ENCODE results near the gene TRIP13.
A peak's percentile ranks its signal among the peaks of the same experiment; 100 is the strongest.
"Not testable (repeated sequence)": the region's sequence is repeated elsewhere in the genome, so short reads cannot be mapped to it uniquely, and the experiment has no call there.

Gene TRIP13

GRCh38 chr5:892394-893136 lies at the start of gene TRIP13, which contains the start of gene BRD9:
TSS of gene TRIP13 (plus strand) at chr5:892884. CDS start at chr5:892999, 115 bp downstream.
TSS of gene BRD9 (minus strand) at chr5:892801. CDS start at chr5:892657, 144 bp downstream.
- peak; percentile 82 for DNase-seq (ENCODE audit: low read depth)

DNA sequence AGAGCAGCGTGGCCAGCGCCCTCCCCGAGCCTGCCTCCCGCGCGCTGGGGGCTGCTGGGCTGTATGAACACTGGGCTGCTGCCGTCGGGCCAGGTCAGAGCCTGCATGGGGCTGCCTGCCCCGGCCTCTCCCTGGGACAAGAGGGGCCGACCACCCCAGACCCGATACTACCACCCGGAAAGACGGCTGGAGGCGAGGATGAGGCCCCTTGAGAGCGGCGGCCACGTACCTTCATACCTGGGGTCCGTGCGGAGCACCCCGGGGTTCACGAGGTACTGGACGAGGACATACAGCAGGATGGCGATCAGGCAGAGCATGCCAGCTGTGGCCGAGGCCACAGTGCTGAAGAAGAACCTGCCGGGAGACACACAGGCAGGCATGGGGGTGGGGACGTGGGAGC lies 49.3 kb upstream of the TRIP13 start:
- not testable (repeated sequence) for DNase-seq (ENCODE audit: low read depth)

GRCh38 chr5:843926-844325 lies 48.8 kb upstream of the TRIP13 start:
- DNase-seq (ENCODE audit: low read depth): not testable (repeated sequence)

DNA sequence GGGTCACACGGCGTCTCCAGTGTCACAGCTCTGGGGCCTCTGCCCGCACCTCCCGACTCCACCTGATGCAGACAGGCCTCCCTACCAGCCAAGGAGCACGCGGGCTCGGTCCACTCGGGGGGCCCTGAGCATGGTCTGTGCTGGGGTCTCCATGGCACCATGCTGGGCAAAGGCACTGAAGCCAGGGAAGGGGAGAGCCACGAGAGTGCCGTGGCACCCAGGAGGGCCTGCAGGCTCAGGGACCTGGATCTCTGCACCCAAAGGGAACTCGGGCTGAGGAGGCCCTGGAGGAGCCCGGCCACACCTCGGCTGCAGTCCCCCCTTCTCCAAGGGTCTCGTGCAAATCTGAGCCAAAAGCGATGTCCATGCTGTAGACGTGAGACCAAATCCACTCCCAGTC lies 48.3 kb upstream of the TRIP13 start:
- not testable (repeated sequence) for DNase-seq (ENCODE audit: low read depth)

GRCh38 chr5:845031-845675 lies 47.5 kb upstream of the TRIP13 start:
- not testable (repeated sequence) for DNase-seq (ENCODE audit: low read depth)

DNA sequence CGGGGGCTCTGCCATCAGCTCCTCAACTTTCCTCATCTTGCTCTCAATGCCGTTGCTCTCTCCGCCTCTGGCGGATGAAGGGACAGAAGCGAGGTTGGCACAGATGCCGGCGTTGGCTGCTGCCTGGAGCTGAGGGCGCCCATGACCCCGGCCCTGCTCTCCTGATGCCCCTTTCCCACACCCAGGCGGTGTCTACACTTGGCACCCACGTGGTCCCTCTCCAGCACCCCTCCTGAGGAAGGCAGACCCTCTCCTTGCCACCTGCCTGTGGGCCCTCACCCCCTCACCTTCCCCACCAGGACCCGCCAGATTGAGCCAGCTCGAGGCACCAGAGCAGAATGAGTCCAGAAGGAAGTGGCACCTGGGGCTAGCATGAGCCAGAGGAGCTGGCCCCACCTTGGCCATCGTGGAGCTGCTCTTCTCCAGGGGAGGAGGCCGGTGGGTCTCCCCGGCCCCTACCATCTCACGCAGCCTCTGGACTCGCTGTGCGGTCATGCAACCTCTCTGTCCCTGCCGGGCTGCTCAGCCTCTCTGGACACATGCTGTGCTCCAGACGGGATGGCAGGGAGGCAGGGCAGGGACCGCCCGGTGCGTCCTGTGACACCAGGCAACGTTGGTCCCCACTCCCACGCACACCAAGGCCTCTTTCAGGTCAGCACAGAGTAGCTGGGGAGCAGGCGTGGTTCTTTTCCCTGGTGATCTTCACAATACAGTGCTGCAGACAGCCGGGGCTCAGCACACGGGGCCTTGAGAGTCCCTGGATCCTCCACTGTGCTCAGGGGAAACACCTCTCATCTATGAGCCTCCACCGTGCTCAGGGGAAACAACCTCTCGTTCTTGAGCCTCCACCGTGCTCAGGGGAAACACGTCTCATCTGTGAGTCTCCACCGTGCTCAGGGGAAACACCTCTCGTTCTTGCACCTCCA lies 46.7 kb upstream of the TRIP13 start:
- not testable (repeated sequence) for DNase-seq (ENCODE audit: low read depth)

DNA sequence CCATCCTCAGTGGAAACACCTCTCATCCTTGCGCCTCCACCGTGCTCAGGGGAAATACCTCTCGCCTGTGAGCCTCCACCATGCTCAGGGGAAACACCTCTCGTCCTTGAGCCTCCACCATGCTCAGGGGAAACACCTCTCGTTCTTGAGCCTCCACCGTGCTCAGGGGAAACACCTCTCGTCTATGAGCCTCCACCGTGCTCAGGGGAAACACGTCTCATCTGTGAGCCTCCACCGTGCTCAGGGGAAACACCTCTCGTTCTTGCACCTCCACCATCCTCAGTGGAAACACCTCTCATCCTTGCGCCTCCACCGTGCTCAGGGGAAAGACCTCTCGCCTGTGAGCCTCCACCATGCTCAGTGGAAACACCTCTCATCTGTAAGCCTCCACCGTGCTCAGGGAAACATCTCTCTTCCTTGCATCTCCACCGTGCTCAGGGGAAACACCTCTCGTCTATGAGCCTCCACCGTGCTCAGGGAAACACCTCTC lies 46.0 kb upstream of the TRIP13 start:
- DNase-seq (ENCODE audit: low read depth): not testable (repeated sequence)

DNA sequence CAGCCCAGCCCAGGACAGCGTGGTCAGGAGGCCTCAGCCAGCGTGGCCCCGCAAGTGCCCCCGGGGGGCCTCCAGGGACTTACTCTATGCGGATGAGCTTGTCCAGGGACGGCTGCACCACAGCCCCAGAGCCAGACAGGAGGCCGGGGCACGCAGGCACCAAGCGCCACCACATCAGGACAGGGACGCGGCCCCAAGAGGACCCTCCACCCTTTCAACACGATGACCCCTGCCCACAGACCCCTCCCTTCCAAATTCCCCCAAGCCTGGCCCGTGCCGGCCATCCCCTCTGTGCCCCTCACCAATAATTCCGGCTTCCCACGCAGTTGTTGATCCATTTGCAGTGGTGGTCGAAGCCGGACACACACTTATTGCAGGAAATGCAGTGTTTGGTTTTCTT lies 45.5 kb upstream of the TRIP13 start:
- not testable (repeated sequence) for DNase-seq (ENCODE audit: low read depth)

- not testable (repeated sequence) for DNase-seq (ENCODE audit: low read depth)
Observed at GRCh38 chr5:847736-848135, 44.9 kb upstream of the TRIP13 start.

DNA sequence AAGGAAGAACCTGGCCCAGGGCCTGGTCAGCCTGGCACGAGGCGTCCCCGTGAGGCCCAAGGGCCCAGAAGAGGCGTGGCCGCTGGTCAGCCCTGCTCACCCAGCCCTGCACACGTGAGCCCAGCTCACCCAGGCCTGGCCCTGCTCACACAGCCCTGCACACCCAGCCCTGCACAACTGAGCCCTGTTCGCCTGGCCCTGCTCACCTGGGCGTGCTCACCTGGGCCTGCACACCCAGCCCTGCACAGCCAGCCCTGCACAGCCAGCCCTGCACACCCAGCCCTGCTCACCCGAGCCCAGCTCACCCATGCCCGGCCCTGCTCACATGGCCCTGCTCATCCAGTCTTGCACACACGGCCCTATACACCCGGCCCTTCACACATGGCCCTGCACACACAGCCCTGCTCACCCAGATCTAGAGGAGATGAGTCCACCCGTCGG lies 44.0 kb upstream of the TRIP13 start:
- DNase-seq (ENCODE audit: low read depth): no peak

DNA sequence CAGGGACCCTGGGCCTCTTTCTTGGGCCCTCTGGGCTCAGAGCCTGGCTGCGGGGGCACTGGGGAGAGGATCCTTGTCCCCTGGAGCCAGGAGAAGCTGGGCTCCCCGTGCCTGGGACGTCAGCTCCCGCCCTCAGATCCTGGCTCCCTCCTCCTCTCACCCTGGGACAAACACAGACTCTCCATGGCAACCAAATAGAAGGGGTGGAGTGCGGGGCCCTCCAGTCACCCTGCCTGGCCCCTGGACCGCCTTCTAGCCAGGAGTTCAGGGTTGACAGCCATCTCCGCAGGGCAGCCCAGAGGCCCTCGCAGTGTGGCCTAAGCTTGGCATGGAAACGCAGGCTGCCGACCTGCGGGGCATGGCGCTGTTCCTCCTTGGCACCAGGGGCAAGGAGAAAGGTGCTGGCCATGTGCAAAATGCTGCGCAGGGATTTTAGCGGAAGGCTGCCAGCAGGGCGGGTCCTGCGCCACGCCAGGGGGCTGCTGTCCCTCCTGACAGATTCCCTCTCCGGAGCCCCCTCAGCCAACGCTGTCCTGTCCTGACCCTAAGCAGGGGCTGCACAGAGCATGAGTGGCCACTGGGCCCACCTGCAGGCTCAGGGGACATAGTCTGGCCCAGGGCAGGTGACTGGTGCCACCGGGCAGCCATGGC lies 42.9 kb upstream of the TRIP13 start:
- no peak for DNase-seq (ENCODE audit: low read depth)

GRCh38 chr5:850511-851006 lies 42.1 kb upstream of the TRIP13 start, which contains the start of gene ZDHHC11:
TSS of gene ZDHHC11 (minus strand) at chr5:850986. CDS start at chr5:850602, 384 bp downstream.
- no peak for DNase-seq (ENCODE audit: low read depth)

DNA sequence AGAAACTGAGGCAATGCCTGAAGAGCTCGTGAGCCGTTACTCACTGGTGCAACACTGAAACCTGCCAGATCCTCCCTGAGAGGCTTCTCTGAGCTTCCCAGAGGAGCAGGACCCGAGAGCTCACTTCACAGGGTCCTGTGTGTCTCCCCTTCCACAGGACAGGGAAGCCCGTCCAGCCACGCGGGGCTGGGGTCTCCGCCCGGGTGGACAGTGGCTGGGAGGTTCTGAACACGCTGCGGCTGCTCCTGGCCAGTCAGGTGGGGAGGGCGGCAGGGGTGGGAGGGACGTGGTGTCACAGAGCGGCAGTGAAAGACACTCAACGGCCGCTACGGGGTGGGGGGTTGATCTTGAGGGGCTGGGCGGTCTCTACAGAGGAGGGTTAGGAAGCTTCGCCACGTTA lies 41.6 kb upstream of the TRIP13 start:
- DNase-seq (ENCODE audit: low read depth): no peak

DNA sequence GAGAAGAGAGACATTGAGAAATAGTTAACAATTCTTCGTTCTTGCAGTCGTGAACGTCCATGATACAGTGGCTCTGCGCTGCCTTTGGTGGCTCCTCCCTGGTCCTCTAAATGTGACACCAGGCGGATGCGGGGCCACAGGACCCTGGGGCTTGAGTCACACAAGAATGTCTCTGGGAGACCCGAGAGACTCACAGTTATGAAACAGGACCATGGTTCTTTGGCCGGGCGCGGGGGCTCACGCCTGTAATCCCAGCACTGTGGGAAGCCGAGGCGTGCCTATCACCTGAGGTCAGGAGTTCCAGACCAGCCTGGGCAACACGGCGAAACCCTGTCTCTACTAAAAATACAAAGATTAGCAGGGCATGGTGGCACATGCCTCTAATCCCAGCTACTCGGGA lies 41.1 kb upstream of the TRIP13 start:
- DNase-seq (ENCODE audit: low read depth): no peak

GRCh38 chr5:852018-852417 lies 40.7 kb upstream of the TRIP13 start:
- no peak for DNase-seq (ENCODE audit: low read depth)

DNA sequence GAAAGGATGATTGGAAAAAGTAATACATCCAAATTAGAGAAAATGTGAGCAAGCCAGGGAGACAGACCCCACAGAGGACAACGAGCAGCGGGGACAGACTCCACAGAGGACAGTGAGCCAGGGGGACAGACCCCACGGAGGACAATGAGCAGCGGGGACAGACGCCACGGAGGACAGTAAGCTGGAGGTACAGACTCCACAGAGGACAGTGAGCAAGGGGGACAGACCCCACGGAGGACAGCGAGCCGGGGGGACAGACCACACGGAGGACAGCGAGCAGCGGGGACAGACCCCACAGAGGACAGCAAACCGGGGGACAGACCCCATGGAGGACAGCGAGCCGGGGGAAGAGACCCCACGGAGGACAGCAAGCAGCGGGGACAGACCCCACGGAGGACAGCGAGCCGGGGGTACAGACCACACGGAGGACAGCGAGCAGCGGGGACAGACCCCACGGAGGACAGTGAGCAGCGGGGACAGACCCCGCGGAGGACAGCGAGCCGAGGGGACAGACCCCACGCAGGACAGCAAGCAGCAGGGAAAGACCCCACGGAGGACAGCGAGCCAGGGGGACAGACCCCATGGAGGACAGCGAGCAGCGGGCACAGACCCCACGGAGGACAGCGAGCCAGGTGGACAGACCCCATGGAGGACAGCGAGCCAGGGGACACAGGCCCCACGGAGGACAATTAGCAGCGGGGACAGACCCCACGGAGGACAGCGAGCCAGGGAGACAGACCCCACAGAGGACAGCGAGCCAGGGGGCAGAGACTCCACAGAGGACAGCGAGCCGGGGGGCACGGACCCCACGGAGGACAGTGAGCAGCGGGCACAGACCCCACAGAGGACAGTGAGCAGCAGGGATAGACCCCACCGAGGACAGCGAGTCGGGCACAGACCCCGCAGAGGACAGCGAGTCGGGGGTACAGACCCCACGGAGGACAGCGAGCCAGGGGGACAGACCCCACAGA lies 40.0 kb upstream of the TRIP13 start:
- DNase-seq (ENCODE audit: low read depth): no peak

DNA sequence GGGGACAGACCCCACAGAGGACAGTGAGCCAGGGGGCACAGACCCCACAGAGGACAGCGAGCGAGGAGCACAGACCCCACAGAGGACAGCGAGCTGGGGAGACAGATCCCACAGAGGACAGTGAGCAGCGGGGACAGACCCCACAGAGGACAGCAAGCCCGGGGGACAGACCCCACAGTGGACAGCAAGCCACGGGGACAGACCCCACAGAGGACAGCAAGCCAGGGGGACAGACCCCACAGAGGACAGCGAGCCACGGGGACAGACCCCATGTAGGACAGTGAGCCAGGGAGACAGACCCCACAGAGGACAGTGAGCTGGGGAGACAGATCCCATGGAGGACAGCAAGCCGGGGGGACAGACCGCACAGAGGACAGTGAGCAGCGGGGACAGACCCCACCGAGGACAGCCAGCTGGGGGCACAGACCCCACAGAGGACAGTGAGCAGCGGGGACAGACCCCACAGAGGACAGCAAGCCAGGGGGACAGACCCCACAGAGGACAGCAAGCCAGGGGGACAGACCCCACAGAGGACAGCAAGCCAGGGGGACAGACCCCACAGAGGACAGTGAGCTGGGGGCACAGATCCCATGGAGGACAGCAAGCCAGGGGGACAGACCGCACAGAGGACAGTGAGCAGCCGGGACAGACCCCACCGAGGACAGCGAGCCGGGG lies 39.1 kb upstream of the TRIP13 start:
- not testable (repeated sequence) for DNase-seq (ENCODE audit: low read depth)

DNA sequence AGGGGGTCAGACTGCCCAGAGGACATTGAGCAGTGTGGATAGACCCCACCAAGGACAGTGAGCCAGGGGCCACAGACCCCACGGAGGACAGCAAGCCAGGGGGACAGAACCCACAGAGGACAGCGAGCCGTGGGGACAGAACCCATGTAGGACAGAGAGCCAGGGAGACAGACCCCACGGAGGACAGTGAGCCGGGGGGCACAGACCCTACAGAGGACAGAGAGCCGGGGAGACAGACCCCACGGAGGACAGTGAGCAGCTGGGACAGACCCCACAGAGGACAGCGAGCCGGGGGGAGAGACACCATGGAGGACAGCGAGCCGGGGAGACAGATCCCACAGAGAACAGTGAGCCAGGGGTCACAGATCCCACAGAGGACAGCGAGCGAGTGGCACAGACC lies 38.5 kb upstream of the TRIP13 start:
- no peak for DNase-seq (ENCODE audit: low read depth)

DNA sequence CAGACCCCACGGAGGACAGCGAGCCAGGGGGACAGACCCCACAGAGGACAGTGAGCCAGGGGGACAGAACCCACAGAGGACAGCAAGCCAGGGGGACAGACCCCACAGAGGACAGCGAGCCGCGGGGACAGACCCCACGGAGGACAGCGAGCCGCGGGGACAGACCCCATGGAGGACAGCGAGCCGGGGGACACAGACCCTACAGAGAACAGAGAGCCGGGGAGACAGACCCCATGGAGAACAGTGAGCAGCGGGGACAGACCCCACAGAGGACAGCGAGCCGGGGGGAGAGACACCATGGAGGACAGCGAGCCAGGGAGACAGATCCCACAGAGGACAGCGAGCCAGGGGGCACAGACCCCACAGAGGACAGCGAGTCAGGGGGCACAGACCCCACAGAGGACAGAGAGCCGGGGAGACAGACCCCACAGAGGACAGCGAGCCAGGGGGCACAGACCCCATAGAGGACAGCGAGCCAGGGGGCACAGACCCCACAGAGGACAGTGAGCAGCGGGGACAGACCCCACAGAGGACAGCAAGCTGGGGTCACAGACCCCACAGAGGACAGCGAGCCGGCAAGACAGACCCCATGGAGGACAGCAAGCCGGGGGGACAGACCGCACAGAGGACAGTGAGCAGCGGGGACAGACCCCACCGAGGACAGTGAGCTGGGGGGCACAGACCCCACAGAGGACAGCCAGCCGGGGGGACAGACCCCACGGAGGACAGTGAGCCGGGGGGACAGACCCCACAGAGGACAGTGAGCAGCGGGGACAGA lies 37.5 kb upstream of the TRIP13 start:
- DNase-seq (ENCODE audit: low read depth): no peak

Data from activated T-helper 1 cell treated with Interleukin-2 at 50 U/mL for 16 hours (primary cell).